Prostate gland (tissue), 2 donors: ENCODE results near the gene ACLY. TPM values are rescaled to one million over a fixed set of nuclear protein-coding genes. Genes with fewer than 3 reads are reported as not detected.
"Not testable (repeated sequence)": the region's sequence is repeated elsewhere in the genome, so short reads cannot be mapped to it uniquely, and the experiment has no call there.

Experiments
- DNase-seq: peaks from one replicate; pipeline ENCODE4 v3.0.0-alpha.2; 2019; ENCODE audit warnings: low spot score
- H3K27ac ChIP-seq, 2 donors: fragments of 200-600 bp; sonication (generic); 2 replicates each; pipeline ENCODE4 v1.5.1; 2017 to 2019
- H3K27me3 ChIP-seq: fragments of 200-600 bp; sonication (generic); replicated peaks from 2 replicates; pipeline ENCODE4 v1.5.1; 2019; ENCODE audit not compliant: insufficient read depth
- H3K36me3 ChIP-seq, 2 donors: fragments of 200-600 bp; sonication (generic); 1 replicate in 1 of 2; 2 replicates in 1 of 2; pipeline versions ENCODE4 v1.5.1 to v1.8.1; 2017 to 2019
- H3K4me1 ChIP-seq: fragments of 200-600 bp; sonication (generic); replicated peaks from 2 replicates; pipeline ENCODE4 v1.5.1; 2019
- H3K4me3 ChIP-seq, 2 donors: fragments of 200-600 bp; sonication (generic); 2 replicates each; pipeline ENCODE4 v1.5.1; 2017 to 2019
- H3K9me3 ChIP-seq: fragments of 200-600 bp; sonication (generic); 2 replicates; pipeline ENCODE4 v1.5.1; 2017
- CTCF ChIP-seq, 4 experiments: fragments of 200-600 bp in 2 of 4; fragments of 450-650 bp in 2 of 4; sonication (generic) in 2 of 4; IDR thresholded peaks; 1 replicate in 3 of 4; 2 replicates in 1 of 4; pipeline ENCODE4 v1.5.1; 2016 to 2019; ENCODE audit warnings: antibody characterized with exemption in 4 of 4, mild to moderate bottlenecking in 2 of 4, moderate library complexity in 2 of 4
- POLR2A ChIP-seq: fragments of 450-650 bp; IDR thresholded peaks from one replicate; pipeline ENCODE4 v1.6.1; 2016; ENCODE audit warnings: antibody characterized with exemption, mild to moderate bottlenecking
- POLR2AphosphoS5 ChIP-seq: sonication (generic); formaldehyde crosslinking; IDR thresholded peaks from one replicate; pipeline ENCODE4 v1.6.1; 2017; ENCODE audit warnings: antibody characterized with exemption
- WGBS: methylation state at CpG from one replicate; pipeline ENCODE4 v1.1.5; 2018; 5-methylcytosine and 5-hydroxymethylcytosine counted together
- intact Hi-C: fragments of 100-400 bp; cut with DNase I; formaldehyde crosslinking; loops from one replicate; pipeline ENCODE4 v1.14.2; 2022
- total RNA-seq, 2 donors: library from RNA; depleted of rRNA; stranded (reverse); fragments of >200 nt; gene quantifications; one replicate each; pipeline ENCODE4 v1.1.0, GENCODE V29; 2016

ACLY gene
- total RNA-seq, 2 donors from 2014 or later, result 114 to 203 TPM

GRCh38 chr17:41849251-41849990, 69.3 kb downstream of the ACLY start:
- H3K27me3 ChIP-seq, result no peaks in the 10 kb centered on the region
- H3K4me1 ChIP-seq, result no peaks in the 10 kb centered on the region
- DNase-seq, result no peak
- TF ChIP-seq CTCF (IDR thresholded peaks at IDR 0.05) (no peak), POLR2A (no peak)
- WGBS, result 76% methylated on average over 4 of the region's 4 CpGs
- no peaks in the 10 kb centered on the region for H3K36me3 ChIP-seq
- H3K4me3 ChIP-seq, result no peak overlapping the region
- no peak overlapping the region for H3K27ac ChIP-seq
- intact Hi-C loops, result no loop called here
- H3K9me3 ChIP-seq, result no peaks in the 10 kb centered on the region

GRCh38 chr17:41848788-41849187, 70.0 kb downstream of the ACLY start:
- H3K36me3 ChIP-seq, result no peaks in the 10 kb centered on the region
- no peaks in the 10 kb centered on the region for H3K27me3 ChIP-seq
- no peak overlapping the region for H3K4me3 ChIP-seq
- intact Hi-C loops, result no loop called here
- H3K27ac ChIP-seq, result no peak overlapping the region
- 37% methylated on average over 4 of the region's 4 CpGs for WGBS
- DNase-seq, result no peak
- no peaks in the 10 kb centered on the region for H3K9me3 ChIP-seq
- no peak for TF ChIP-seq POLR2A
- no peak for TF ChIP-seq POLR2AphosphoS5
- TF ChIP-seq CTCF (IDR thresholded peaks at IDR 0.05), result no peak
- no peaks in the 10 kb centered on the region for H3K4me1 ChIP-seq

- Histone ChIP-seq H3K4me3 (no peak overlapping the region), H3K27me3 (no peaks in the 10 kb centered on the region), H3K36me3 (no peaks in the 10 kb centered on the region), H3K27ac (no peak overlapping the region), H3K4me1 (no peaks in the 10 kb centered on the region), H3K9me3 (no peaks in the 10 kb centered on the region)
- no peak for DNase-seq
- no peak for TF ChIP-seq CTCF (IDR thresholded peaks at IDR 0.05)
- TF ChIP-seq POLR2AphosphoS5, result no peak
- TF ChIP-seq POLR2A, result no peak
- 96% methylated on average over 6 of the region's 6 CpGs for WGBS
- intact Hi-C loops, result no loop called here
Observed at GRCh38 chr17:41844971-41845370, 73.8 kb downstream of the ACLY start.

- intact Hi-C loops, H3K36me3 ChIP-seq, H3K9me3 ChIP-seq, H3K4me3 ChIP-seq, DNase-seq, H3K4me1 ChIP-seq, H3K27me3 ChIP-seq, H3K27ac ChIP-seq: not testable (repeated sequence)
- 90% methylated on average over 6 of the region's 6 CpGs for WGBS
Observed at GRCh38 chr17:41840781-41841180, 78.0 kb downstream of the ACLY start.

GRCh38 chr17:41839448-41839847, 79.3 kb downstream of the ACLY start:
- H3K36me3 ChIP-seq, H3K4me3 ChIP-seq, H3K27me3 ChIP-seq, H3K4me1 ChIP-seq, intact Hi-C loops, H3K9me3 ChIP-seq, DNase-seq, H3K27ac ChIP-seq: not testable (repeated sequence)
- 90% methylated on average over 2 of the region's 2 CpGs for WGBS

GRCh38 chr17:41837761-41838538, 80.8 kb downstream of the ACLY start, which contains the start of gene KLHL10:
TSS of gene KLHL10 (plus strand) at chr17:41837825. CDS start at chr17:41837933, 108 bp downstream.
- DNase-seq, result no peak
- intact Hi-C loops, result no loop called here
- H3K9me3 ChIP-seq, result no peaks in the 10 kb centered on the region
- no peaks in the 10 kb centered on the region for H3K4me1 ChIP-seq
- no peaks in the 10 kb centered on the region for H3K27me3 ChIP-seq
- no peak within 1 kb of the TSS for H3K27ac ChIP-seq
- H3K4me3 ChIP-seq, result peak within 1 kb of the TSS; percentile 79 to 88
- no peak for TF ChIP-seq CTCF (IDR thresholded peaks at IDR 0.05)
- TF ChIP-seq POLR2A, result no peak
- no peak for TF ChIP-seq POLR2AphosphoS5
- no peaks in the 10 kb centered on the region for H3K36me3 ChIP-seq
- 96% methylated on average over 15 of the region's 15 CpGs for whole genome bisulfite sequencing
